ENCODE data around the gene CDK5RAP3. TPM values are rescaled to one million over a fixed set of nuclear protein-coding genes. Genes with fewer than 3 reads are reported as not detected.

Gene CDK5RAP3
- total RNA-seq, 6 experiments from 2014 or later: 47.3 to 119 (median 99.7) TPM

- no peak for TF ChIP-seq CTCF (IDR thresholded peaks at IDR 0.05)
- no peak for TF ChIP-seq POLR2A (IDR thresholded peaks at IDR 0.05)
Measured at GRCh38 chr17:47927821-47928400, 43.0 kb upstream of the CDK5RAP3 start.

GRCh38 chr17:47928415-47928814 lies 42.5 kb upstream of the CDK5RAP3 start:
- Histone ChIP-seq H3K27ac (no peak overlapping the region), H3K36me3 (peaks cover 0 to 16% (median 4%) of the 10 kb centered on the region in 4 donors), H3K4me3 (no peak overlapping the region), H3K9me3 (no peaks in the 10 kb centered on the region), H3K4me1 (peaks cover 0 to 18% (median 0%) of the 10 kb centered on the region in 4 donors), H3K27me3 (no peaks in the 10 kb centered on the region)
- intact Hi-C loops (cut with DNase I): no loop called here
- DNase-seq: no peak
- 64% methylated on average over 2 of the region's 2 CpGs for WGBS (ENCODE audit: insufficient coverage, low coverage, low lambda C conversion rate, missing lambda C conversion rate)
- no peak for ATAC-seq
- TF ChIP-seq POLR2A (IDR thresholded peaks at IDR 0.05) (no peak), CTCF (IDR thresholded peaks at IDR 0.05) (no peak)

More at GRCh38 chr17:47927821-47928400, 43.0 kb upstream of the CDK5RAP3 start:
- no peaks in the 10 kb centered on the region for H3K9me3 ChIP-seq
- peak in 1 of 3 donors; percentile 27 for DNase-seq
- intact Hi-C loops (cut with DNase I): no loop called here
- peaks cover 0 to 18% (median 0%) of the 10 kb centered on the region in 4 donors for H3K4me1 ChIP-seq
- no peak overlapping the region for H3K4me3 ChIP-seq
- no peak overlapping the region for H3K27ac ChIP-seq
- WGBS (ENCODE audit: insufficient coverage, low coverage, low lambda C conversion rate, missing lambda C conversion rate): 95% methylated on average over 12 of the region's 20 CpGs
- no peaks in the 10 kb centered on the region for H3K27me3 ChIP-seq
- H3K36me3 ChIP-seq: peaks cover 0 to 20% (median 7%) of the 10 kb centered on the region in 4 donors
- ATAC-seq: no peak

GRCh38 chr17:47929218-47930000 lies 41.5 kb upstream of the CDK5RAP3 start:
- peaks cover 0 to 14% (median 4%) of the 10 kb centered on the region in 4 donors for H3K36me3 ChIP-seq
- no peak overlapping the region for H3K4me3 ChIP-seq
- DNase-seq (no peak), ATAC-seq (no peak)
- WGBS (ENCODE audit: insufficient coverage, low coverage, low lambda C conversion rate, missing lambda C conversion rate): 83% methylated on average over 4 of the region's 10 CpGs
- H3K4me1 ChIP-seq: peaks cover 0 to 17% (median 0%) of the 10 kb centered on the region in 4 donors
- H3K9me3 ChIP-seq: no peaks in the 10 kb centered on the region
- no peak for TF ChIP-seq POLR2A (IDR thresholded peaks at IDR 0.05)
- TF ChIP-seq CTCF (IDR thresholded peaks at IDR 0.05): no peak
- intact Hi-C loops (cut with DNase I): no loop called here
- no peaks in the 10 kb centered on the region for H3K27me3 ChIP-seq
- no peak overlapping the region for H3K27ac ChIP-seq

- Histone ChIP-seq H3K27me3 (no peaks in the 10 kb centered on the region), H3K36me3 (peaks cover 0 to 4% (median under 1%) of the 10 kb centered on the region in 4 donors), H3K9me3 (no peaks in the 10 kb centered on the region), H3K4me3 (no peak overlapping the region), H3K4me1 (no peaks in the 10 kb centered on the region), H3K27ac (no peak overlapping the region)
- 63% methylated on average over 4 of the region's 4 CpGs for WGBS (ENCODE audit: insufficient coverage, low coverage, low lambda C conversion rate, missing lambda C conversion rate)
- intact Hi-C loops (cut with DNase I): no loop called here
- ATAC-seq (no peak), DNase-seq (no peak)
- no peak for TF ChIP-seq POLR2A (IDR thresholded peaks at IDR 0.05)
- TF ChIP-seq CTCF (IDR thresholded peaks at IDR 0.05): no peak
Measured at GRCh38 chr17:47931848-47932247, 39.1 kb upstream of the CDK5RAP3 start.
